RWPE2 (cell line): Measurements from ENCODE around the gene PHC2.

Experiments used
- ATAC-seq: fragments of 200-7000 bp; cut with Tn5 transposase; 3 replicates; pipeline ENCODE4 v1.9.1; 2021; ENCODE audit warnings: low read depth
- DNase-seq: peaks from one replicate; pipeline ENCODE4 v3.0.0-alpha.2; 2020; ENCODE audit warnings: low spot score
- H3K27ac ChIP-seq: fragments of 450-650 bp; 2 replicates; pipeline ENCODE4 v1.5.1; 2017; ENCODE audit warnings: mild to moderate bottlenecking; ENCODE audit not compliant: poor library complexity, severe bottlenecking
- H3K27me3 ChIP-seq: fragments of 250-450 bp; sonication (Bioruptor Pico); 2 replicates; pipeline ENCODE4 v1.5.1; 2021; ENCODE audit warnings: mild to moderate bottlenecking, moderate library complexity; ENCODE audit not compliant: insufficient read depth, poor library complexity, severe bottlenecking
- H3K36me3 ChIP-seq: fragments of 250-450 bp; sonication (Bioruptor Pico); 2 replicates; pipeline ENCODE4 v1.5.1; 2020; ENCODE audit warnings: low read depth, mild to moderate bottlenecking, moderate library complexity
- H3K4me1 ChIP-seq: fragments of 250-450 bp; sonication (Bioruptor Pico); 2 replicates; pipeline ENCODE4 v1.5.1; 2021; ENCODE audit warnings: mild to moderate bottlenecking, moderate library complexity; ENCODE audit not compliant: insufficient read depth, poor library complexity, severe bottlenecking
- H3K4me3 ChIP-seq: fragments of 250-450 bp; sonication (Bioruptor Pico); 2 replicates; pipeline ENCODE4 v1.5.1; 2021; ENCODE audit warnings: mild to moderate bottlenecking, moderate library complexity; ENCODE audit not compliant: severe bottlenecking
- H3K9me3 ChIP-seq: fragments of 250-450 bp; sonication (Bioruptor Pico); 2 replicates; pipeline ENCODE4 v1.5.1; 2021; ENCODE audit warnings: mild to moderate bottlenecking, moderate library complexity; ENCODE audit not compliant: severe bottlenecking
- TF ChIP-seq, protein P1 (sequence below): fragments of 450-650 bp; IDR thresholded peaks from one replicate; pipeline ENCODE4 v1.5.1; 2017; ENCODE audit warnings: mild to moderate bottlenecking, moderate library complexity; ENCODE audit not compliant: poor library complexity, severe bottlenecking

The PHC2 gene

DNA sequence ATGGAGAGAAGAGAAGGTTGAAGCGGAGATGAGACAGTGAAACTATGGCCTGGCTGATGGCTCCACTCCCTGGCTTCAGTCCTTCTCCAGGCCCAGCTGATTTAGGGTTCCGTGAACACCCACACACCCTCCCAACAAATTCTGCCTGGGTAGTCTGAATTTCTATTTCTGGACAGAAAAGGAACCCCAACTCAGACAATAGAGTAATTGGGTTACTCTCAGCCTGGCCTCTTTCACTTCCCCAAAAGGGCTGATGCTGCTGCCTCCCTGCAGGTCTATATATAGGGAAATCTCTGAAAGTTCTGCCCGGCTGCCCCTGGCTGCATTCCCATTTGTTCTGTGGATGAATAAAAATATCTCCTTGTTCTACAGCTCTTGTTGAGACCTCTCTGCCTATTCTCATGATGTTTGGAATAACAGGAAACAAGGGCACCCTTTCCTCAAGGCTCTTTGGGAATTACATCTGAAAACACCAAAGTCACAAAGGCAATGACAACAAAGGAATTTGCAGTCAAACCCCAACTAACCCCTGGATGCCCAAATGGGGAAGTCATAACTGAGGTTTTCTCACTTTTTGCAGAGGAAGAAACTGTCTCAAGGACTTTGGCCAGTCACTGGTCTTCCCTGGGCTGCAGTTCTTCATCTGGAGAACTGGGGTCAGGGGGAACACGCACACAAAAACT lies 30.2 kb upstream of the PHC2 start:
- DNase-seq (no peak), ATAC-seq (no peak)
- Histone ChIP-seq H3K4me3 (no peak overlapping the region), H3K27ac (no peak overlapping the region), H3K4me1 (peaks cover 20% of the 10 kb centered on the region), H3K9me3 (no peaks in the 10 kb centered on the region), H3K27me3 (no peaks in the 10 kb centered on the region), H3K36me3 (no peaks in the 10 kb centered on the region; the same call in 1 of the 2 replicates)
- TF ChIP-seq, protein P1, sequence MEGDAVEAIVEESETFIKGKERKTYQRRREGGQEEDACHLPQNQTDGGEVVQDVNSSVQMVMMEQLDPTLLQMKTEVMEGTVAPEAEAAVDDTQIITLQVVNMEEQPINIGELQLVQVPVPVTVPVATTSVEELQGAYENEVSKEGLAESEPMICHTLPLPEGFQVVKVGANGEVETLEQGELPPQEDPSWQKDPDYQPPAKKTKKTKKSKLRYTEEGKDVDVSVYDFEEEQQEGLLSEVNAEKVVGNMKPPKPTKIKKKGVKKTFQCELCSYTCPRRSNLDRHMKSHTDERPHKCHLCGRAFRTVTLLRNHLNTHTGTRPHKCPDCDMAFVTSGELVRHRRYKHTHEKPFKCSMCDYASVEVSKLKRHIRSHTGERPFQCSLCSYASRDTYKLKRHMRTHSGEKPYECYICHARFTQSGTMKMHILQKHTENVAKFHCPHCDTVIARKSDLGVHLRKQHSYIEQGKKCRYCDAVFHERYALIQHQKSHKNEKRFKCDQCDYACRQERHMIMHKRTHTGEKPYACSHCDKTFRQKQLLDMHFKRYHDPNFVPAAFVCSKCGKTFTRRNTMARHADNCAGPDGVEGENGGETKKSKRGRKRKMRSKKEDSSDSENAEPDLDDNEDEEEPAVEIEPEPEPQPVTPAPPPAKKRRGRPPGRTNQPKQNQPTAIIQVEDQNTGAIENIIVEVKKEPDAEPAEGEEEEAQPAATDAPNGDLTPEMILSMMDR: no peak

DNA sequence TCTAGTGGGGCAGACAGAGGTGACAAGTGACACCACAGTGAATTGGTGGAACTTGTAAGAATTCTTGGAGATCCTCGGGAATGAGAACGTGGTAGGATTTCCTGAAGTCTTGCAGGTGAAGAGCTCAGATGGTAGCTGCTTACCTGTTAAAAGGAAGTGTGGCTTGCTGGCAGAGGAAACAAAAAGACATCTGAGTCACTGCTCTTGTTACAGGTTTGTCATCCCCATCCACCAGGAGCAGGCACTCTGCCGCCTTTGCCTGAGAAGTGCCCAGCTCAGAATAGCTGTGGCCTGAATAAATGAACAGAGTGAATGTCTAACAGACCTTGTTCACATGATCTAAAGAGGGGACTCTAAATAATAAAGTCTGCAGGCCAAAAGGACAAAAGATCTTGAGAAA lies 29.2 kb upstream of the PHC2 start:
- DNase-seq (no peak), ATAC-seq (peak; percentile 59)
- Histone ChIP-seq H3K9me3 (no peaks in the 10 kb centered on the region), H3K36me3 (no peaks in the 10 kb centered on the region; the same call in 1 of the 2 replicates), H3K4me3 (no peak overlapping the region), H3K27me3 (no peaks in the 10 kb centered on the region), H3K27ac (peak overlapping the region; percentile 21), H3K4me1 (peaks cover 20% of the 10 kb centered on the region)
- TF ChIP-seq, protein P1: no peak

DNA sequence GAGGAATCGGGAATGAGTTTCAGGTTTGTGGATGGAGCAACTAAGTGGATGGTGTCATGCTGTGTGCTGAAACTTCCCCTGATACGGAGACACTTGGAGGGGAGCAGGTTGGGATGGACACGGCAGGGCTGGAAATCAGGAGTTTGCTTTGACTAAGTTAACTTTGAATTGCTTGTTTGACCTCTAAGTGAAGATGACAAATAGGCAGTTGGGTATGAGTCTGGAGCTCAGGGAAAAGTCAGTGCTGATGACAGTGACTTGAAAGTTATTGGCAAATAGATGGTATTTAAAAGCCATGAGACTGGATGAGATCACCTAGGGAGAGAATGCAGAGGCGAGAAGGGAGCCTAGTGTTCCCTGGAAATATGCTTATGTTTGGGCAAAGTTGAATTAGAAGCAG lies 28.8 kb upstream of the PHC2 start:
- peaks cover 20% of the 10 kb centered on the region for H3K4me1 ChIP-seq

DNA sequence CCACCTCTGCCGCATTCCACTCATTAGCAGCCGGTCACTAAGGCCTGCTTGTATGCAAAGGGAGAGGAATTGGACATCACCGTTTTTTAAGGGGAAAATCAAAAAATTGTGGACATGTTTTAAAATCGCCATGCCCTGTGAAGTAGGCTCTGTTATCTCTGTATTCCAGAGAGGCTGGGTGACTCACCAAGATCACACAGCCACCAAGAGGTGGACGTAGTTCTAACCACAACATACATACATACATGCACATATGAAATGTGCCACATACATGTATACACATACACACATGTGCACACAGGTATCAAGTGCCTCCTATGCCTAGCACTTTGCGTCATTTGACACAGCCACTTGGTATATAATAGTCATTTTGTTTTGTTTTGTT lies 25.6 kb upstream of the PHC2 start:
- H3K36me3 ChIP-seq: no peaks in the 10 kb centered on the region; the same call in 1 of the 2 replicates
- no peak overlapping the region for H3K4me3 ChIP-seq
- ATAC-seq (no peak), DNase-seq (no peak)
- TF ChIP-seq, protein P1: no peak
- no peak overlapping the region for H3K27ac ChIP-seq
- H3K4me1 ChIP-seq: peaks cover 20% of the 10 kb centered on the region
- H3K27me3 ChIP-seq: no peaks in the 10 kb centered on the region
- H3K9me3 ChIP-seq: no peaks in the 10 kb centered on the region

More for the DNA sequence above, 28.8 kb upstream of the PHC2 start:
- H3K9me3 ChIP-seq: no peaks in the 10 kb centered on the region
- DNase-seq (no peak), ATAC-seq (no peak)
- H3K4me3 ChIP-seq: no peak overlapping the region
- no peaks in the 10 kb centered on the region; the same call in 1 of the 2 replicates for H3K36me3 ChIP-seq
- peak overlapping the region; percentile 21 for H3K27ac ChIP-seq
- TF ChIP-seq, protein P1: no peak
- no peaks in the 10 kb centered on the region for H3K27me3 ChIP-seq
